Smooth muscle cell of the brain vasculature (primary cell): ENCODE data around the gene MAST4.

Experiments
- DNase-seq: peaks from one replicate; pipeline ENCODE4 v3.0.0-alpha.2; 2012; ENCODE audit warnings: low read depth, low spot score

Gene MAST4

DNA sequence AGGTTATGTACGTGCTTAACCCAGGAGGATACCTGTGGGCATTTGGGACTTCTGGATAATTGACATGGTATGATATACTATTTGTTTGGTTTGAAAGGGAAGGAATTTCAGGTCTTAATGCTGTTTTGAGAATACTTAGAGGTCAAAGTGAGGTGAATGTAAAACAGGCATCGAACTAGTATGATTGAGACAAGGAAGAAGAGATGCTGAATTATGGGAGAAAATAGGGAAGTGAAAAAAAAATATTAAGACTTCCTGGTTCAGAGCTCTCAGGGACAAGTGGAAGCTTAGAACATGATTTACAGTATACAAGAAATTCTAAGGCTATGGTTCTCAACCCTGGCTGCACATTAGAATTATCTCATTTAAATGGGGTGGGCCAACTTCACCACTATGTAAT is 485.1 kb downstream of the MAST4 start:
- no peak for DNase-seq

DNA sequence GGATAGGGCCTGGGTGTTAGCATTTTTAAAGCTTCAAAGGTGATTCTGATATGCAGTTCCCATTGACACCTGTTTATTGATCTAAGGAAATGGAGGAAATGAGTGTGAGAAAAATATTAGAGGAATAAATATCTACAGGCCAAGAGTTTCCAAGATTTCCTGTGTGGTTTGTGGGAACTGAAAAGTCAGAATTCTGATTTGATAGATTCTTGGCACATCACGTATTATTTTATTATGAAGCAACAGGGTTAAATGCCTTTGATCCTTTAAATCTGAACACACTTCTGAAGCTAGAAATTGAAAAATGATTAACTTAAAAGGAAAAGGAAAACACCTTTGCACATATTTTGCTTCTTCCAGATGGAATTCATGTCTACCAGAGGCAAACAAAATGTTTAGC is 486.7 kb downstream of the MAST4 start:
- DNase-seq, result no peak

DNA sequence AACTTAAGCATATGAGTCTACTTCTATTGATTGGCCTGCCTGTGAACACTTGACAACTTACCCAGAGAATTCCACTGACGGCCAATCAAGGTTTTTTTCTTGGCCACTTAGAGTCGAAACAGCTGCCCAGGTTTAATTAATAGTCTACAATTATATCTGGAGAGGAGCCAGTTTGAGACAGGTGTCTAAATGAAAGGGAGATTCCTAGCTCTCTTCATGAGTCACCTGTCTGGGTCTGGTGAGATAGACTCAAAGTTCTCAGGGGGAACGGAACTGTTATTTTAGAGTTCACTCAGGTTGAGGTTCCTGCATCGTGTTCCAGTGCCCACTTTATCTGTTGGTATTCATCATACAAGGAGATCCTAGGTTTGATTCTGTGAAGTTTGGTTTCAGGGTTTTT is 489.4 kb downstream of the MAST4 start:
- no peak for DNase-seq

DNA sequence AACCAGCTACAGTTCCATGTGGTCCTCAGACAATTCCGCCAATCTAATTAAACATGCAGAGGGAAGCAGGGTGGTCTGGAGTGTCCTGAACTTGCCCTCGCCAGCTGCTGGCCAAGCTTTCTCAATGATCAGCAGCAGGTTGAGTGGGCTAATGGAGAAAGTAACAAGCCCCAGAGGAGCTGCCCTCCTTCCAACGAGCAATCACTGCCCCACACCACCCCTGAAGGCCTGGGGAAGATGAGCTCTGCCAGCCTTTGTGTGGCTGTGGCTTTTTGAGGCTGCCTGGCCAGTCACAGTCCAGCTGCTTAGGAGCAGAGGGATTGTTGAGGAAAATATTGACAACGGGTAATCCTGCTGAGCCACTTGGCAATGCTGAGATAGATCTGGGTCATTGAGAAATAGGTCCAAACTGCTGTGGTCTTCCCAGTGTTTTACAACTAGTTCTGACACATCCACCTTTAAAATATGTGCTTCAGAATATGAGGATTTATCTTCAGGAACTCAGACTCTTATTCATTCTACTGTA is 493.1 kb downstream of the MAST4 start:
- DNase-seq, result no peak

DNA sequence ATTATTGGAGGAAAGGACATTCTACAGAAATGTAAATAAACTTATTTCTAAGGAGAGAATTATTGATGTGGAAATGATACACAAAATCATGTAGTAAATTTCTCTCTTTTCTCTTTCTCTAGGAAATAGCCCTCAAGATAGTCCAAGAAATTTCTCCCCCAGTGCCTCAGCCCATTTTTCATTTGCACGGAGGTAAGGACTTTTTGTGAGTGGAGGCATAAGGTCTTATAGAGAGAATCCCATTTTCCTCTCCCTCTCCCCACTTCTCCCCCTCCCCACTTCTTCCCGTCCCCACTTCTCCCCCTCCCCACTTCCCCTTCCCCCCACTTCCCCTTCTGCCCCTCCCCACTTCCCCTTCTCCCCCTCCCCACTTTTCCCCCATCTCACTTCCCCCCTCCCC is 493.8 kb downstream of the MAST4 start:
- no peak for DNase-seq

DNA sequence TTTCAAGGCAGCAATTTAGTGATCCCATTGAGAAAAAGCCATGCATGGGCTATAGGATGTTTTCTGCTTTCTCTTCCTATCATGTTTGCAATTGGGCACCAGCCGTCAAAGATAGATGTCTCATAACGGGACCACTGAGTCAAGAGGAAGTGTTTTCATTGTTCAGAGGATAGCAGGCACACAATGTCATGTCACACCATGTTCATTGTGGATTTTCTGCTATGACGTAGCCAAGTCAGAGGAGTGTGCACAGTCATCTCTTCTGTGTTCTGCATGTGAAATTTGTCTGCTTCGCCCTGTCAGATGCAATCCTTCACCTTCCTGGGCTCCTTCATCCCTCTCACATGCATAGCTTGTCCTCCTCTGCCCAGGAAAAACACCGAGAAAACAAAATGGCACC is 494.4 kb downstream of the MAST4 start:
- DNase-seq, result no peak

DNA sequence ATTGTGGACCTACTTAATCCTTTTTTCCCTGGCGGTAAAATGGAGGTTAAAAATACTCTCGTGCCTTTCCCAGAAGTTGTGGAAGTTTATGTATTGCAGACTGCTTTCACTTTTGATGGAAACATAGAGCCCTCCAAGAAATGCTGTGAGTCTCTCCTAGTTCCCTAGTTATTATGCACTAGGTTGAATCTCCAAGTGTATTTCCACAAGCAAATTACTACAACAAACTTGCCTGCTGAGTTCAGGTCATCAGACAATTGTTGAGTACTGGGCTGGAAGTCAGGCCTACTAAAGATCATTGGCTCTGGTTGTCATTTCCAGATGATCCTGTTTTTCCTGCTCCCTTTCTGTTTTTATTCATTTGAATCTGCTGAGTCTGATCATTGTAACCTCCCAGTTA is 496.3 kb downstream of the MAST4 start:
- no peak for DNase-seq

DNA sequence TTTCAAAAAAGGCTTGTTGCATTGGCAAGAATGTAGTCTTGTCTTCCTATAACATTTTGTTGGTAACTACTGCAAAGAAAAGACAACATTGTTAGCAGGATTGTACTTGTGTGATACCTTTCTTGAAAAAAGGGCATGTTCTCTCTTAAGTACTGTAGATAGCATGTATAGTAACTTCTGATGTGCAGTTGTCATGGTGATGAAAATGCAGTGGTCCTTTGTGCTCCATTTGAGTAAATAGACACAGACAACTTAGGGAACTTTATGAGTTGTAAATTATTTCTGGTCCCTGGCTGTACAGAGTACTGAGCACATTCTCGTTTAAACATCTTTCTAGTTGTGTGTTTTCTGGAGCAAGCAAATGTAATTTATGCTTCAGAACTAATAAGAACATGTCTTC is 497.1 kb downstream of the MAST4 start:
- no peak for DNase-seq

DNA sequence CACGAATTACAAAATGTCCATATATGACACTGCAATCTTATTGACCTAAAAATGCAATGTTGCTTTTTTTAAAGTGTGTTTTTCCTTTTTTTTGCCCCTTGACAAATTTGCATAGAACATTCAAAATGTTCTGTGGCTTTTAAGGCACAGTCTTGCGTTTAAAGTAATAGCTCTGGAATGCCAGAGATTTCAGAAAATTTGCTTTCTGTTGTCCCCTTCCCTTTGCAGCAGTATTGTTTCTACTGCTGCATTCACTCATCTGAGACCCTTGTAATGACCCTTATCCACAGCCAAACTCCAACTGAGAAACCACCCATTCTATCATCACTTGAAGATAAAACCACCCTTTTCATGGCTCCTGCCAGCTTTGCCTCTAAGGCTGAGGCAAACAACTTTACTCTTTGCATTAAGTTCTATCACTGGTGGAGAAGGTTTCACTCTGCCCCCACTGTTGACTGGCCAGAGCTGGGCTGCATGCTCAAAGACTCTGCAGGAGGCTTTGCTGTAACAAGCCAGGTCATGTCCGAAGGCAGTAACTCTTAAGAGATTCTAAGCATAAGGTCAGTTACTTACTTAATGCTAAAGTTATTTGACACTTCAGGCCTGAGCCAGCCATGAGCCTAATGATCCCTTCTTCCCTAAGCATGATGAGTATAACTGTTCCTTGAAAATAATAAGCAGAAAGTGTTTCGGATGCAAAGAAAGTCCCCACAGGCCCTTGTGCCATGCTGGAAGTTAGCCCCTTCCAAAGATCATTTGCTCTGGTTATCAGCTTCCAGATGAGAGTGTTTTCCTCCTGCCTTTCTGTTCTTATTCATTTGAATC is 498.5 kb downstream of the MAST4 start:
- peak; percentile 62 for DNase-seq

DNA sequence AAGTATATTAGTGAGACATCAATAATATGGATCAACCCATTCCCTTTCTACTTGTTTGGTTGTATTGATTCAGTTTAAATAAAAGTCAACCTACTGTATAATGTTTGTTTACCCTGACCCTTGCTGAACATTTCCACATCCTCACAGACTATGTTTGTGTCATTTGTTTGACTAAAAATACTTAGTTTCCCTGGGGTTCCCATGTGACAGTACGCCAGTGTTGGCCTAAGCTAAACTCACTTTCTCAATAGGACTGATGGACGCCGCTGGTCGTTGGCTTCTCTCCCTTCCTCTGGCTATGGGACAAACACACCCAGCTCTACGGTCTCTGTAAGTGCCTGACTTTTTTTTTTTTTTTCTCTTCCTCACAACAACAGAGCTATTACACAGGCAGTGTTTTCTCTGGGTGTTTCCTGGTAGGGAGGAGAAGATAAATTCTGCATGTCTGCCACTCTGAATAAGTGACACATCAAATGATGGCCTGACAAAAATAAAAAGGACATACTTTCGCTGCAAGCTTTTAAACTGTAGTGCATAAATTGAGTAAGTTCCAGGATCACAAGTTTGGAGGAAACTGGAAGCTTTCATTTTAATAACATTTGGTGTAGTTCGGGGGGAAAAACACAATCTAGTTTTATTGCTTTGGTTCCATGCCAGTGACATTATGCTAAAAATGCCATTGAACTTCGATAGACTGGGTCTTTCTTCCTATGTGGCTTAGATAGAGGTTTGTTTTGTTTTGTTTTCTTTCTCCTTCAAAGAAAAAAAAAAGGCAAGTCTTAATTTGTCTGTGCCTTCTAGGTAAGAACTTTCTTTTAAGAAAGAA is 499.4 kb downstream of the MAST4 start:
- DNase-seq, result peak; percentile 32

DNA sequence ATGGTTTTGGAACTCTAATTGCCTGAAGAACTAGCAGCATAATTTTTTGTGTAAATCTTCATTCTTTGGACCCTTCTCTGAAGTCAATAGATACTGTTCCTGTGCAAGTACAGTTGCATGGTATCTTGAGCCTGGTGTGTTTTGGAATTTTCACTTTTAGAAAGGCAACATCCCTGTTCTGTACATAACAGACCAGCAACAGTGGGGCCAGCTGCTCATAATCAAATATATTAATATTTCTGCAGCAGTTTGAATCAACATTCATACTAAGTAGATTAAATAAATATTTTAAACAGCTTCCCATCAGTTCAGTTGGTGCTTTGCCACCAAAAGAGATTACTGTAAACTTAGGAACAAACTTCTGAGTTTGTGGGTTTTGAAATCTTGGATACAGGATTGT is 502.5 kb downstream of the MAST4 start:
- no peak for DNase-seq

DNA sequence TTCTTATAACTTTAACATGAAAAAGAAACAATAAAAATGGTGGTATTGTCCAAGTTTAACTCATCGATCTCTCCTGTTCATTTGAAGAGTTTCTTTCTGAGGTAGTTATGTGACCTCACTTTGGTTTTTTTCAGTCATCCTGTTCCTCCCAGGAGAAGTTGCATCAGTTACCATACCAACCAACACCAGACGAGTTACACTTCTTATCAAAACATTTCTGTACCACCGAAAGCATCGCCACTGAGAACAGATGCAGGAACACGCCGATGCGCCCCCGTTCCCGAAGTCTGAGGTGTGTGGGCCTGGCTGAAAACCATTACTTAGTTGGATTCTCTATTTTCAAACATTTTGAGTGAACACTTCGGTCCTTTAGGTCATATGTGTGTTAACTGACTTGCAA is 504.1 kb downstream of the MAST4 start:
- no peak for DNase-seq

DNA sequence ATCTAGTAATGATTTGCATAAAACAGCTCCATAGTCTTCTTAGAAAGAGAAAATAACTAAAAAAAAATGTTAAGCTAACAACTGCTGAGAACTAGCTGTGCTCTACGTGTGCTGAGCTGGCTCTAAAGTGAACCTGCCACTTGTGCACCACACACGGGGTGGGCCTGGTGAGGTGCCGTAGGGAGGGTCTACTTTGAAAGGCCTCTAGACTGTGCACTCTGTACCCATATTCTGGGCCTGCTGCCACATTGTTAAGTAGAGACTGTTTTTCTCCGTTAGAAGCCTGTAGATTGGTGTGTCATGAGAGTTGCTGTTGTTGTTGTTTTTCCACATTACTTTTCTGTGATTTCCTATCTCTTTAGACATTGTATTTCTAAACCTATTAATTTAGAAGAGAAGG is 506.5 kb downstream of the MAST4 start:
- no peak for DNase-seq

DNA sequence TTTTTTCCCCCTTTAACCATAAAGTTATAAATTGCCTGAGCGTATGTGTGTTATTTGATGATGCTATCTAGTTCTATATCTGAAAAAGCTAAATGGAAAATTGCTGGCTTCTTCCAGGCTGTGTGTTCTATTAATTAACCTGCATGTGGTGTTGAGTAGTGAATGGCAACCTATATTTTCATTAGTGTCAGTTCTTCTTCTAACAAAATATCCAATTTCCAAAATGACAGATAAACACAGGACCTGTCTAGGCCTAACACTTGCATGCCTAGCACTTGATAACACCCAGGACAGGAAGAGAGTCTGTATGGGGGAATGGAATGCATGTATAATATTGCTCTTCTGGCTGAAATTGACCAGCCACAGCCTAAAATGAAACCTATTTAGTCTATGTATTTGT is 508.7 kb downstream of the MAST4 start:
- no peak for DNase-seq

DNA sequence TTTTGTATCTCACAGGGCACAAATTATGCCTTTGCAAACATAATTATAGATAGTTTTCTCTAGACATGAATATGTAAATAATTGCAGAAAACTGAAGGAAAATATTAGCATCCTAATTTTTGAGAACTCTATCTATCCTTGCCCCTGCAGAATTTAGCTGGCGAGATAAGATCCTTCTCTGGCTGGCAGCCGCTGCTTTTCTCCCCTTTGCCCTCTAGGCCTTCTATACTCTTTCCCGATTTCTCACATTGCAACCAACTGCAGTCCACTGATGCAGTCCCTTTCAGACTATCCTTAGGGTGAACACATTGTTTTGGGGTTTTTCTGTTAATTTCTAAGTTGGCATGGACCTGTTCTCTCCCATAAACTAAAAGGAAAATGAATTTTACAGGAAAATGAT is 509.1 kb downstream of the MAST4 start:
- no peak for DNase-seq

DNA sequence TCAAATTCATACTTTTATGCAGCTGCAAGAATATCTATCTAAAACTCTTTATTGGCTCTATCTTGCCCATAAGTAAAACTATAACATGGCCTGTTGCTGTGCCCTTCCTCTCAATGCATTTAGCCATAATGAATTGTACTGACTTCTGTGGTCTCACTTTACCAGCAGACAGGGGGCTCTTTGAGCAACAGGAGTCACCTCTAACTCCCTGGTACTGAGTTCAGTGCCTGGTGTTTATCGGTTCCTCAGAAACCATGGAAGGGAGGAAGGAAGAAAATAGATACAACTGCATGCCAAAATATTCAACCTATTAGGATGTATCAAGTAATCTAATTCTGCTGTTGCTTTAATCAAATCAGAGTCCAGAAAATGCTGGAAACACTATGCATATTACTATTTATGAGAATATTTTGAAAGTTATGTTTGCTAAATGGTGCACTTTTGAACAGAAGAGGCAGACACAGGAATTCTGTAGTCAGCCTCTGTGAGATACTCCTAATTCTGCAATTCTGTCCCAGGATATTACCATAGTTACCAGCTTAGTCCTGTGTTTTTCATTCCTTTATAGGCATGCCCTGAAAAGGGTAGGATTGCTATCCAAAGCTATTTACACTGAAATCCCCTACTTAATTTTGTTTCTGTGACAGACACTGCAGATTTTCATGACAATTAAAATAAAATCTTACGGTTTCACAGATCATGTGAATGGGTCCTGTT is 510.6 kb downstream of the MAST4 start:
- DNase-seq, result no peak

DNA sequence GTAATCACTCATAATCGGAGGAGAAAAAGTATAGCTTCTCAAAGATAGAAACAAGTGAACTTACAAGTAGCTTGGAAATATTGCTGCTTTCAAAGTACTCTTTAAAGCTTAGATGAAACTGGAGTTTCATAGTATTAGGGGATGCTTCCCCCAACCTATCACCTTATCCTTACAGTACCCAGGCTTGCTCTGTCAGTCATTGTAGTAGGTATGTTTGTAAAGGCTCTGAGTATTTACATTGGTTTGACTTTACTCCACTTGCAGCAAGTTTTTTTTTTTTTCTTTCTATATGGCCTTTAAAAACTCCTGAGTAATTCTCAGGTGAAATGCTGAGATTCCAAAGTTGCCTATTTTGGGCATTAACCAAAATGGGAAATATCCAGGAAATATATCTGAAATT is 515.6 kb downstream of the MAST4 start:
- DNase-seq, result no peak

DNA sequence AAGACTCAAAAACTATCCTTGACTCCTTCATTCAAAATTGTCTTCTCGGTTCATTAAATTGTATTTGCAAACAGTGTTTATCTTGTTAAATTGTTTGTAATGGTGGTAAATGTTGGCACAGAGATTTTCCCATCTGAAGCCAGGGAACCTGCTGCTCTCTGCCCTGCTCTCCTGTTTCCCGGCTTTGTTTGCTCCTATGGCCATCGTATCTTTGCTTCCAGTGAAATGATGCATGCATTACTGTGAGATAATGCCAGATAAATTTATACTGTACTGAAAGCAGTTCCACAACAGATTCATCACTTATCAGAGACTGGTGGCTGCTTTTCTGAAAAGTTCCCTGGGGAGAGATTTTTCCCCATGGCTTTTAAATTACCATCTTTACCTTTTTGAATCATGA is 519.1 kb downstream of the MAST4 start:
- DNase-seq, result no peak

DNA sequence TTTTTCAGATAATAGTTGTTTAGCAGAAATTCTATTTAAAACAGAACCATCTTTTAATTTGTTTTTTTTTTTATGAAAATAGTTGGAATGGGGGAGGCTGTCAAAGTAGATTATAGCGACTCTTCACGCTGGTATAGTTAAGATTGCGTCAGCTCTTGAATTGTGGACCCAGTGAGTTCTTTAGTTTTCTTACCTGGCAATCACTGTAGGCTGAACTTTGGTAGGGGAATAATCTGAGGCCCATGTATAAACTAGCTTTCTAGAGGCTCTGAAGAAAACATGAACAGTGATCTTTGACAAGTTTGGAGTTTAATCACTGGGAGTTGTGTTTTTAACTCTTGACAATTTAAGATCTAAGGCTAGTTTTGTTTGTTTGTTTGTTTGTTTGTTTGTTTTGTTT is 519.6 kb downstream of the MAST4 start:
- DNase-seq, result no peak

DNA sequence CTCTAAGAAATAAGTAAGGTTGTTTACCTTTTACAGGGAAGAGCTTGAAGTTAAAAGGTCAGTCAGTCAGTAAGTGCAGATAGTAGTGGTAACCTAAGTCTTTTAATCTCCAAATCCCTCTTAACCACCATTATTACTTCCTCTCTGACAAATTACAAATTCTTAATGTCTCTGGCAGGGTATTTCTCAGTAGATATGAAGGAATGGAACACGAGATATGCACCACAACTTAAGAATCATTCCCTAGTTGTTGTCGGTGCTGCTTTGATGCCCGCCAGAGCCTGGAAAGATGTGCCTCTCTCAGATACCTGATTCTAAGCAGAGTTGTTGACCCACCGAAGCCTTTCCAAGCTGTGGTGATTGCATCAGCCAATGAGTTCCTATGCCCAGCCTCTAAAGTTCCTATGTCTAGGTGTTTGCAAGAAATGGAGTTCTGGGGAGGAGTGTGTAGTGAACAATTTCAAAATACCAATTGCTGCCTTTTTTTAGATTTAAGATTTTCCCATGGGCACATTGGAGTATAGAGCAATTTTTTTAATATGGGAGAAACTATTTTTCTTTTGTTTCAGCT is 521.9 kb downstream of the MAST4 start:
- DNase-seq, result no peak

DNA sequence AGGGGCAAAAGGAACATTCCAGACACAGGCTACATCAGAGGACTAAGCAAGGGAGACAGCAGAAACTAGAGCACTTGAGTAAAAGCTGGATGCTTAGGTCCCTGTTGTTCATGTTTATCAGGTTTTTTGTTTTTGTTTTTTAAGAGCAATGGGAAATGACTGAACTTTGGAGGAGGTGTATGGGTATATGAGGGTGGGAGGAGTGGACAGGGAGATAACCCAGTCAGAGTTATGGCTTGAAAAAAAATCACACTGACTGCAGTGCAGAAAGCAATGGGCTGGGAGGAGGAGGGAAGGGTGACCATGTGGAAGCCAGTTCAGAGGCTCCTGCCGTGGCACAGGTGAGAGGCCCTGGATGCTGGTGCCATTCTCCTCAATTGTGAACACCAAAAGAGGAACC is 522.8 kb downstream of the MAST4 start:
- DNase-seq, result no peak

DNA sequence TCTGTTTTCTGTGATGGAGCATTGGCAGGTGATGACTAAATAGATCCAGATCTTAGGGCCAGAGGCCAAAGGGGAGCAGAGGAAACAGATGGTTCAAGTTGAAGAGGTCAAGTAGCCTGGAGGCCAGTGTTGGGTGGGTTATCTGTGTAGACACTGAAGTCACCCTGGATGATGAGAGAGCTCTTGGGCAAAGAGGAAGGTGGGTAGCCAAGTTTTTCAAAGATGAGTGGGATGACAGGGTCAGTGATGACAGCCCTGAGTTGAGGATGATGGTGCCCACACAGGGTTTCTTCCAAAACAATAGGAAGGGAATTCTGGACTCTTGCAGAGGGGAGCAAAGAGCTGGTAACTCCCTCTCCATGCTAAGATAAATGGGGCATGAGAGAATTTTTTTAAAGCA is 523.8 kb downstream of the MAST4 start:
- DNase-seq, result no peak
